CD14-positive monocyte (primary cell): Measurements from ENCODE around the gene PACSIN3. TPM values are rescaled to one million over a fixed set of nuclear protein-coding genes. Genes with fewer than 3 reads are reported as not detected.
A peak's percentile ranks its signal among the peaks of the same experiment; 100 is the strongest.

Experiments
- DNase-seq, 3 donors: peaks; one replicate each; pipeline ENCODE4 v3.0.0-alpha.2; 2011 to 2022
- H2AFZ ChIP-seq: 2 replicates; pipeline ENCODE4 v1.6.0; 2012; ENCODE audit warnings: mild to moderate bottlenecking, low read depth, low read length, inconsistent platforms; ENCODE audit not compliant: insufficient read depth, poor library complexity, severe bottlenecking
- H3K27ac ChIP-seq, 2 donors: 1 replicate in 1 of 2; 2 replicates in 1 of 2; pipeline ENCODE4 v1.5.1; 2012 to 2013; ENCODE audit warnings: low read length in 2 of 2, control low read depth in 1 of 2, inconsistent platforms in 1 of 2, low read depth in 1 of 2, mild to moderate bottlenecking in 1 of 2
- H3K27me3 ChIP-seq, 2 donors: one replicate each; pipeline versions ENCODE4 v1.6.0 to v1.6.1; 2011 to 2013; ENCODE audit warnings: low read length in 2 of 2; ENCODE audit not compliant: control insufficient read depth in 2 of 2, insufficient read depth in 2 of 2
- H3K36me3 ChIP-seq, 2 donors: replicated peaks in 1 of 2; 1 replicate in 1 of 2; 2 replicates in 1 of 2; pipeline versions ENCODE4 v1.5.1 to v1.6.1; 2012 to 2013; ENCODE audit warnings: low read length in 2 of 2, control low read depth in 1 of 2, inconsistent platforms in 1 of 2, mild to moderate bottlenecking in 1 of 2; ENCODE audit not compliant: insufficient read depth in 2 of 2, control insufficient read depth in 1 of 2
- H3K4me1 ChIP-seq, 2 donors: 1 replicate in 1 of 2; 2 replicates in 1 of 2; pipeline versions ENCODE4 v1.5.1 to v1.6.1; 2012 to 2013; ENCODE audit warnings: low read length in 2 of 2, control low read depth in 1 of 2, inconsistent platforms in 1 of 2, mild to moderate bottlenecking in 1 of 2, moderate library complexity in 1 of 2; ENCODE audit not compliant: insufficient read depth in 2 of 2, control insufficient read depth in 1 of 2
- H3K4me2 ChIP-seq: replicated peaks from 2 replicates; pipeline ENCODE3; 2012; ENCODE audit warnings: low read length, moderate library complexity, mild to moderate bottlenecking; ENCODE audit not compliant: poor library complexity, severe bottlenecking; ENCODE audit errors: extremely low read depth
- H3K4me3 ChIP-seq, 3 experiments: fragments of 200-600 bp in 1 of 3; sonication (generic) in 1 of 3; replicated peaks in 1 of 3; 1 replicate in 2 of 3; 2 replicates in 1 of 3; pipeline ENCODE4 v1.5.1; 2011 to 2013; ENCODE audit warnings: low read length in 3 of 3, mild to moderate bottlenecking in 3 of 3, control low read depth in 2 of 3, low read depth in 2 of 3, inconsistent platforms in 1 of 3, moderate library complexity in 1 of 3
- H3K79me2 ChIP-seq: 2 replicates; pipeline ENCODE4 v1.6.0; 2012; ENCODE audit warnings: mild to moderate bottlenecking, control low read depth, inconsistent platforms, low read length, moderate library complexity; ENCODE audit not compliant: insufficient read depth
- H3K9ac ChIP-seq: 2 replicates; pipeline ENCODE4 v1.6.0; 2017; ENCODE audit warnings: low read length, mild to moderate bottlenecking; ENCODE audit not compliant: insufficient read depth, poor library complexity, severe bottlenecking
- H3K9me3 ChIP-seq, 2 donors: replicated peaks in 1 of 2; 1 replicate in 1 of 2; 2 replicates in 1 of 2; pipeline versions ENCODE4 v1.5.1 to v1.6.1; 2012 to 2013; ENCODE audit warnings: low read length in 2 of 2, control low read depth in 1 of 2; ENCODE audit not compliant: control insufficient read depth in 1 of 2, insufficient read depth in 1 of 2
- H4K20me1 ChIP-seq: 2 replicates; pipeline ENCODE4 v1.6.0; 2012; ENCODE audit warnings: mild to moderate bottlenecking, low read length, control low read depth, moderate library complexity; ENCODE audit not compliant: insufficient read depth
- H3K27ac Mint-ChIP-seq, 7 donors: one replicate each; pipeline ENCODE4 v1.8.0; 2020; ENCODE audit warnings: mild to moderate bottlenecking in 7 of 7, mixed read lengths in 7 of 7, moderate library complexity in 6 of 7, inconsistent platforms in 2 of 7
- H3K27me3 Mint-ChIP-seq, 3 donors: one replicate each; pipeline ENCODE4 v1.8.0; 2021 to 2022; ENCODE audit warnings: low read depth in 3 of 3, mild to moderate bottlenecking in 3 of 3, mixed read lengths in 3 of 3, moderate library complexity in 3 of 3, inconsistent platforms in 1 of 3
- H3K36me3 Mint-ChIP-seq, 2 donors: one replicate each; pipeline ENCODE4 v1.8.0; 2020; ENCODE audit warnings: mixed read lengths in 2 of 2, inconsistent platforms in 1 of 2, mild to moderate bottlenecking in 1 of 2
- H3K4me1 Mint-ChIP-seq: one replicate; pipeline ENCODE4 v1.8.0; 2020; ENCODE audit warnings: mild to moderate bottlenecking, mixed read lengths
- H3K4me3 Mint-ChIP-seq, 2 donors: one replicate each; pipeline ENCODE4 v1.8.0; 2020; ENCODE audit warnings: mild to moderate bottlenecking in 2 of 2, mixed read lengths in 2 of 2, moderate library complexity in 1 of 2
- H3K9me3 Mint-ChIP-seq, 7 donors: one replicate each; pipeline ENCODE4 v1.8.0; 2020 to 2022; ENCODE audit warnings: mixed read lengths in 7 of 7, mild to moderate bottlenecking in 6 of 7, moderate library complexity in 6 of 7, inconsistent platforms in 2 of 7
- CTCF ChIP-seq: fragments of 200-600 bp; IDR thresholded peaks from one replicate; pipeline ENCODE4 v1.8.0; 2022; ENCODE audit warnings: antibody characterized with exemption, mild to moderate bottlenecking
- WGBS: methylation state at CpG from one replicate; pipeline ENCODE4 v1.1.5; 2013; ENCODE audit warnings: missing lambda C conversion rate; ENCODE audit not compliant: insufficient coverage; 5-methylcytosine and 5-hydroxymethylcytosine counted together
- intact Hi-C, 2 donors: fragments of 100-400 bp; cut with micrococcal nuclease; formaldehyde crosslinking; loops; one replicate each; pipeline versions ENCODE4 v1.15.0 to v1.15.1; 2023
- polyA plus RNA-seq, 3 donors: library from polyadenylated mRNA; depleted of rRNA in 1 of 3; unstranded in 2 of 3; stranded (reverse) in 1 of 3; fragments of 300-500 nt in 2 of 3; fragments of >200 nt in 1 of 3; fragmentation: Illumina TruSeq in 2 of 3; gene quantifications; 1 replicate in 2 of 3; 2 replicates in 1 of 3; pipeline ENCODE4 v1.2.3, GENCODE V29; 2012 to 2021

The PACSIN3 gene
- polyA plus RNA-seq, 3 donors, result not detected

DNA sequence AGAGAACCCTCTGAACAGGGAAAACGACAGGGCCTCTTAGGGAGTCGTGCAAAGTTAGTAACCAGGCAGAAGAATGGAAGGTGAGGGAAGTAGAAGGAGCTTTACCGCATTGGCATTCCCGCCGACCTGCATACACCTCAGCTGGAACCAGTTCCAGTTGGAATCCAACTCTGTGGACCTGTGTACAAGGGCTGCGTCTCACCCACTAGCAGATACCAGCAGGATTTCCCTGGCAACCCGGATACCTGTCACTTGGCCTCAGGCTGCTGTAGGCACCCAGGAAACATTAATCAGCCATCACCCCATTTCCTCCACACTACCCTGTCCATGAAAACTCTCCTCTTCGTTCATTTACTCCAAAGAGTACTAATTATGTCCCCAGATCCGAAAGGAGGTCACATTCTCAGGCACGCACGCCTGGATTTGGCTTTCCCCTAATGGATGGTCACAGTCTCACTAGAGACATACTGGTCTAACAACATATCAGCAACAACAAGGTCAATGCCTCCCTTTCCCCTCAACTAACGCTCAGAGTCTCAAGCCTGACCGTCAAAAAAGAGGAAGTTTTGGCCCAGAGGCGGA lies 10.4 kb downstream of the PACSIN3 start:
- H3K4me1 Mint-ChIP-seq, result peaks cover 22% of the 10 kb centered on the region
- 21% methylated on average over 10 of the region's 14 CpGs for WGBS

More for the DNA sequence above, 10.4 kb downstream of the PACSIN3 start:
- peak overlapping the region; percentile 90 for H3K4me2 ChIP-seq
- peak overlapping the region; percentile 95 to 99 (median 98) for H3K27ac Mint-ChIP-seq
- peak overlapping the region; percentile 94 for H3K9ac ChIP-seq
- H3K9me3 ChIP-seq, result no peaks in the 10 kb centered on the region
- peaks cover 31 to 45% of the 10 kb centered on the region in 2 donors for H3K36me3 Mint-ChIP-seq
- intact Hi-C loops, result loop anchor here (2.0 to 10.0 kb wide), 5 partner anchors 41 to 559 kb away; partner anchors contain the start of genes ARHGAP1 (in 1 of the 2), ATG13 (in 1 of the 2), HARBI1 (in 1 of the 2) and PSMC3 (in 1 of the 2)
- H3K9me3 Mint-ChIP-seq, result peaks cover 0 to 2% (median 0%) of the 10 kb centered on the region in 7 donors
- H3K27ac ChIP-seq, result peak overlapping the region; percentile 76 to 95
- H2AFZ ChIP-seq, result peak overlapping the region; percentile 98
- peaks cover 57% of the 10 kb centered on the region for H4K20me1 ChIP-seq
- H3K4me3 ChIP-seq, result peak overlapping the region; percentile 77 to 94 (median 93)
- peaks cover 0 to 1% (median 0%) of the 10 kb centered on the region in 3 donors for H3K27me3 Mint-ChIP-seq
- H3K36me3 ChIP-seq, result peaks cover 37 to 48% of the 10 kb centered on the region in 2 donors
- peaks cover 59% of the 10 kb centered on the region for H3K79me2 ChIP-seq
- H3K4me3 Mint-ChIP-seq, result peak overlapping the region; percentile 95 to 98
- peak; percentile 53 to 73 (median 68) for DNase-seq
- TF ChIP-seq CTCF, result no peak
- H3K27me3 ChIP-seq, result no peaks in the 10 kb centered on the region
- peaks cover 24 to 29% of the 10 kb centered on the region in 2 donors for H3K4me1 ChIP-seq
